ENCODE measurements around the gene MLLT6. TPM values are rescaled to one million over a fixed set of nuclear protein-coding genes. Genes with fewer than 3 reads are reported as not detected.
A peak's percentile ranks its signal among the peaks of the same experiment; 100 is the strongest.

The MLLT6 gene
- 17.4 and 21.4 TPM in 2 replicates for total RNA-seq (2014; rRNA removed; shearing (Covaris generic))

DNA sequence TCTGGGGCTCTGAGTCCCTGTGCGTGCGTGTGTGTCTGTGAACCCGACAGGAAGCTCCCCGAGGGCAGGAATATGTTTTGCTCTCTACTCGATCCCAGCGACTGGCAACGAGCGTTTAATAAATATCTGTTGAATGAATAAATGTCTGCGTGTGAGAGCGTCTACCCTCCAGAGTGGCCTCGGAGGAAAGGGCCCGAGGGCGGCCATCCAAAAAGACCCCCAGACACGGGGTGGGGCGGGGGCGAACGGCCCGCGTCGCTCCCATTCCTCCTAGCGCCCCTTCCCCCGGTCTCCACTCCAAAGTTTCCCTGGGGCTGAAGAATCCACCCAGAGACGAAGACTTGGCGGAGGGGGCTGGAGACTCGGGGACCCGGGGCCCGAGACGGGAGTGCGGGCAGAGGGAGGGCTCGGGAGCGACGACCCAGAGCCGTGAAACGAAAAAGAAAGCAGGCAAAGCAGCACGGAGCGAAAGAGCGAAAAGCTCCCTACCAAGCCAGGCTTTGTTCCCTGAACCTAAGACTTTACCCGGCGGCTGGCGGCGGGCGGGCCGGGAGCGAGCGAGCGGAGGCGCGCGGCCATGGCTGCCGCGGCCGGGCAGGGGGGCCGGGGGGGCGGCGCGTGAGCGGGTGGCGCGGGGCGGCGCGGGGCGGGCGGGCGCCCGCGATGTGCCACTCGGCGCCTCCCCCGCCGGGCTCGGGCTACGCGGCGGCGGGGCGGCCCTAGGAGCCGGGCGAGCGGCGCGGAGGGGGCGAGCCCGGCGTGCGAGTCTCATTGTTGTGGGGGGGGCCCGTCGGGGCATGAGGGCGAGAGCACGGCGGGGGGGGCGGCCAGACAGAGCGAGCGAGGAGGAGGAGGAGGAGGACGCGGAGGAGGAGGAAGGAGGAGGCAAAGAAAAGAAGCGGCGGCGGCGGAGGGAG is at the start of gene MLLT6:
Gene MLLT6, plus strand, starts transcription at position 668 of the 917 bp plus-strand sequence. CDS start 360 bp downstream, outside the sequence.
- DNase-seq (ENCODE audit: low spot score) = peak; percentile 68

- DNase-seq (ENCODE audit: low spot score) = no peak
Measured at GRCh38 chr17:38656959-38657823, 47.9 kb upstream of the MLLT6 start.

DNA sequence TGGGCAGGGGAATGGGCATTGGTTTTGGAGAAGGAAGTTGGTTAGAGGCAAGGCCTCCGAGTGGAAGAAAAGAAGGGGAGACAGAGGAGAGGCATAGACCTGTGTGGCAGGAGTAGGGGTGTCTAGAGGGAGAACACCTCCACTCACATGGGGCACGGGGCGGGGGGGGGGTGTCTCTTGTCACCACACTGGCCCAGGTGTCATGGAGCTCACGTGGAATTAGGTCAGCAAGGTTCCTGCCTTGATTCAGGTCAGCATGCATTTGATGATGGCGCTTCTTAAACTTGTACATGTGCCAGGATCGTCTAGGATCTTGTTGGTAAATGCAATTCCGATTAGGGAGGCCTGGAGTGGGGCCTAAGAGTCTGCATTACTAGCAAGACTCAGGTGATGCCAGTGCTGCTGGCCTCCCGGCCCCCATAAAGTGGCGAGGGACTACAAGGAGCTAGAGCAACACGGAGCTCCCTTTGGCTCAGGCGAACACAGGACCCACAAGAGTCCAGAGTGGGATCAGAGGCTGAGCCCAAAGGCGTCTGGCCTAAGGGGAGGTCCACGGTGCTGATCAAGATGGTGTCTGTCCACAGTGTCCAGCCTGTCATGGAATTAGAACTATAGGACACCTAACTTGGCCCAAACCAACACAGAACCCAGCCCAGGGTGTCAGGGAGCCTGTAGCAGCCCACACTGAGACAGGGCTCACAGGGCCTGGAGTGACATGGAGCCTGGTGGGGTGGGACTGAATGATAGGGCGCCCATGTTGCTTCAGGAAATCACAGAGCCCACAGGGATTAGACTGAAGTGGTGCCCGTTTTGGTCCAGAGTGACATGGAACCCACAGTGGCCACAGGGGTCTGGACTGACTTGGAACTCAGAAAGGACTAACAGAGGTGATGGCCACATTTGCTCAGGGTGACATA is 47.0 kb upstream of the MLLT6 start:
- DNase-seq (ENCODE audit: low spot score) = no peak

DNA sequence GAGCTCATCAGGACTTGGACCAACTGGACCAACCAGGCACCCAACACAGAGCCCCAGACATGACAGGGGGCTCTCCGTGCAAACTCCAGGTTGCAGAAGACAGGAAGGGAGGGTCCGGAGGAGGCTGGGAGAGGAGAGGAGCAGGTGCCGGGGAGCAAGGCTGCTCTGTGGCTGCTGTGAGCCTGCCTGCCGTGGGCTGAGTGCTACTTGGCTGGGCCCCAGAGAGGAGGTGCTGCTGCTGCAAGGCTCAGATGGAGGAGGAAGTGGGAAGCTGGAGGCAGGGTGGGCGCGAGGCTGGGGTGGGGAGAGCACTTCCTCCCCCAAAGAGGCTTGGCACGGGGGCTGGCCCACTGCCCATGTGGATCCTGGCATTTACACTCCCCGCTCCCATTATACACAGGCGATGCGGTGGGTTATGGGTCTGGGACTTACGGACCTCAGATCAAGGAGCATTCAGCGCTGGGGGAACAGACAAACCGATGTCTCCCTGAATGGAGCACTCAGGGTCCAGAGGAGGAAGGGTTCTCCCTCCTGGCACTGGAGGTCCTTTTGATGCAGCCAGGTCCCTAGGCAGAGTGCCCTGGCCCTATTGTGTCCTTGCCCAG is 46.2 kb upstream of the MLLT6 start:
- DNase-seq (ENCODE audit: low spot score) = no peak

DNA sequence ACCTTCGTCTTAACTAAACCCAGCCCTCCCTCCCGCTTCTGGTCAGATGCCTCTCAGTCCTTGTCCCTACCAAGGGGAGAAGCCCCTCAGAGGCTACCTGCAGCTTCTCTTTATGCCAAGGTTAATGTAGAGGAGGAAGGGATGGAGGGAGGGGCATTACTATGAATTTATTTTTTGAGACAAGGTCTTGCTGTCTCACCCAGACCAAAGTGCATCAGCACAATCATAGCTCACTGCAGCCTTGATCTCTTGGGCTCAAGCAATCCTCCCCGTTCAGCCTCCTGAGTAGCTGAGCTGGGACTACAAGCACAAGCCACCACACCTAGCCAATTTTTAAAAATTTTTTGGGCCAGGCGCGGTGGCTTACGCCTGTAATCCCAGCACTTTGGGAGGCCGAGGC is 45.7 kb upstream of the MLLT6 start:
- DNase-seq (ENCODE audit: low spot score) = no peak

- DNase-seq (ENCODE audit: low spot score) = no peak
Measured at GRCh38 chr17:38660097-38661025, 44.7 kb upstream of the MLLT6 start.

- DNase-seq (ENCODE audit: low spot score) = peak; percentile 57
Measured at GRCh38 chr17:38663125-38663751, 41.8 kb upstream of the MLLT6 start.

- DNase-seq (ENCODE audit: low spot score) = no peak
Measured at GRCh38 chr17:38663964-38664644, 41.0 kb upstream of the MLLT6 start.

- DNase-seq (ENCODE audit: low spot score) = peak; percentile 65
Measured at GRCh38 chr17:38667099-38667786, 37.8 kb upstream of the MLLT6 start.

GRCh38 chr17:38667787-38668122 is 37.3 kb upstream of the MLLT6 start:
- no peak for DNase-seq (ENCODE audit: low spot score)

- DNase-seq (ENCODE audit: low spot score) = no peak
Measured at GRCh38 chr17:38669520-38669919, 35.6 kb upstream of the MLLT6 start.

DNA sequence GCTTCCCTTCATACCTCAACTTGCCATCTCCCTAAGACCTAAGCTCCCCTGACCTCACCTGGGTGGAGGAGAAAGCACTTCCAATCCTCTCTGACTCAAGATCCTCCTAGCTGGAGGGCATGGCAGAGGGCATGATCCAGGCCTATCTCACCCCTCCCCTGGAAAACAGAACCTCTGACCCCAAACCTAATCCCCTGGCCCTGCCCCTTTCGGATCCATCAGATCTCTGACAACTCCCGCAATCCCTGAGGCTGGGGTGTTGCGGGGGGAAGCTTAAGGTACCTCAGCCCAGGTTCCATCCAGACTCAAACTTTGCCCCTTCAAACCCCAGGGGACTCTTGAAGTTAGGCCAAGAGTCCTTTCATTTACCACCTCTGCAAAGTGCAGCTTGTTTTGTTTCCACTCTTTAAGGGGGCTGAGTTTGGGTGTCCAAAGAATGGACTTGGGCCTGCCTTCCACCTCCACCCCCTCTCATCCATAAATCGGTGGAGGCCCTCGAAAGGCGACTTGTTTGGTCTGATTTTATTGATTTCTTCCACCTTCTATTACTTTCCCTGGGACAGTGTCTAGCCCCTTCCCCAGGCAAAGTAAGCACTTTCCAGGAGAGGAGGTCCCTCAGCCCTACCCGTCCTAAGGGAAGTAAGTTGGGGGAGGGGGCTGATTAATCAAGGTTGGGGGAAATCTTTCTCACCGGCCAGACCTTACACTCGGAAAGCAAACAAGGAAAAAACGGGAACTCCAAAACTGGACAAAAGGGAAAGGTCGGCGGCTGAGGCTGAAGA is 32.9 kb upstream of the MLLT6 start:
- no peak for DNase-seq (ENCODE audit: low spot score)

DNA sequence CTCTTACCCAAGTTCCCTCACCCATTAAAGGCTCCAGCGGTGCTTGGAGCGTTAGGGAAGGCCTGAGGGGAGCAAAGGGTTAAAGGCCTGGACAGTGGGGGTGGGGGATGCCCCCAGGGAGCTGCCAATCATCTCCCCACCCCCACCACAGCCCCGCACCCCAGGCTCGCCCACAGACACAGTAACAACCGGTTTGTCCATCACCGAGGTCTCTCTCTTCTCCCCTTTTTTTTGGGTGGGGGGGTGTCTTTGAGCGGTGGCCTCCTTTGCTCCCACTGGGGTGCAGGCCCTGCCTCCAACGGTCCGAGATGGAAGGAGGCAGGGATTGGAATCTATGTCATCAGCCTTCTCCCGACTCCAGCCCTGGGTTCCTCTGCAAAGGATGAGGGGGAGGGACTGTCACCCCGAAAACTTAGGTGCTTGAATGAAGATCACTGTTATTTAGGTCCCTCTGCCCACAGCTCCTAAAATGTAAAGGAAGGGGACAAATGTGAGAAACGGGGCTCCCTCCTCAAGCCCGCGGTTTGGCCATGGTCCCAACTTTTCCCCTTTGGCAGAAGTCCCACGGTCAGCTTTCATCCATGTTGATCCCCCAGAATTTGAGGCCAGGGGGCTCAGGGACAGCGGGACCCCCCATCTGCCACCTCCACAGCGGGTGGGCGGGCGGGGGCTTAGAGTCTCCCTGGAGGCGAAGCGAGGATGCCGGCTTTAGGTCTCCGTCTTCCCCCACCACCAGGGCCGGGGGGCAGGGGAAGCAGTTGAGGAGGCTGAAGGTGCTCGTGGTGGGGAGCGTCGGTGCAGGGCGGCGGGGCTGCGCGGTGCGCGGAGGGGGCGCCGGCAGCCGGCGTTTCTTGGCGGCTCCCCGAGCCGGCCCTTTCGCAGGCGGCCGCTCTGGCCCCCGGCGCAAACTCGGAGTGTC is 32.0 kb upstream of the MLLT6 start:
- no peak for DNase-seq (ENCODE audit: low spot score)

DNA sequence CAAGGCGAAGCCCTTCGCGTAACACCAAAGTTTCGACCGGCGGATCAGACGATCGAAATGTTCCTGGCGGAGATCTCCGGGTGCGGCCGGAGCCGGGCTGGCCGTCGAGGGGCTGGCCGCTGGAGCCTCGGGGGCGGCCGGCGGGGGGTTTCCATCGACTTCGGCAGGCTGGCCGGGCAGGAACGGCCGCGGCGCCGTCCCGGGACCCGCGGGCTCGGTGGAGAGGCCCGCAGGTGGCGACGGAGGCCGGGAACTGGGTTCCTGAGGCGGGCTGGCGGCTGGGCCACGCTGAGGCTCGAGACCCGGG is 31.4 kb upstream of the MLLT6 start:
- no peak for DNase-seq (ENCODE audit: low spot score)

GRCh38 chr17:38674014-38674748 is 30.9 kb upstream of the MLLT6 start:
- no peak for DNase-seq (ENCODE audit: low spot score)
